ENCODE data around the gene ADAMTSL3.

- no peak for TF ChIP-seq POLR2AphosphoS5 (IDR thresholded peaks at IDR 0.05; ENCODE audit: low read depth, low read length)
- no peak for TF ChIP-seq TAF1 (IDR thresholded peaks at IDR 0.05; ENCODE audit: borderline replicate concordance, insufficient read depth, low read length)
- no peak for TF ChIP-seq FOXP2 (optimal IDR thresholded peaks at IDR 0.05; ENCODE audit: borderline replicate concordance, extremely low read depth, extremely low read length, insufficient read depth)
- TF ChIP-seq, protein P1, sequence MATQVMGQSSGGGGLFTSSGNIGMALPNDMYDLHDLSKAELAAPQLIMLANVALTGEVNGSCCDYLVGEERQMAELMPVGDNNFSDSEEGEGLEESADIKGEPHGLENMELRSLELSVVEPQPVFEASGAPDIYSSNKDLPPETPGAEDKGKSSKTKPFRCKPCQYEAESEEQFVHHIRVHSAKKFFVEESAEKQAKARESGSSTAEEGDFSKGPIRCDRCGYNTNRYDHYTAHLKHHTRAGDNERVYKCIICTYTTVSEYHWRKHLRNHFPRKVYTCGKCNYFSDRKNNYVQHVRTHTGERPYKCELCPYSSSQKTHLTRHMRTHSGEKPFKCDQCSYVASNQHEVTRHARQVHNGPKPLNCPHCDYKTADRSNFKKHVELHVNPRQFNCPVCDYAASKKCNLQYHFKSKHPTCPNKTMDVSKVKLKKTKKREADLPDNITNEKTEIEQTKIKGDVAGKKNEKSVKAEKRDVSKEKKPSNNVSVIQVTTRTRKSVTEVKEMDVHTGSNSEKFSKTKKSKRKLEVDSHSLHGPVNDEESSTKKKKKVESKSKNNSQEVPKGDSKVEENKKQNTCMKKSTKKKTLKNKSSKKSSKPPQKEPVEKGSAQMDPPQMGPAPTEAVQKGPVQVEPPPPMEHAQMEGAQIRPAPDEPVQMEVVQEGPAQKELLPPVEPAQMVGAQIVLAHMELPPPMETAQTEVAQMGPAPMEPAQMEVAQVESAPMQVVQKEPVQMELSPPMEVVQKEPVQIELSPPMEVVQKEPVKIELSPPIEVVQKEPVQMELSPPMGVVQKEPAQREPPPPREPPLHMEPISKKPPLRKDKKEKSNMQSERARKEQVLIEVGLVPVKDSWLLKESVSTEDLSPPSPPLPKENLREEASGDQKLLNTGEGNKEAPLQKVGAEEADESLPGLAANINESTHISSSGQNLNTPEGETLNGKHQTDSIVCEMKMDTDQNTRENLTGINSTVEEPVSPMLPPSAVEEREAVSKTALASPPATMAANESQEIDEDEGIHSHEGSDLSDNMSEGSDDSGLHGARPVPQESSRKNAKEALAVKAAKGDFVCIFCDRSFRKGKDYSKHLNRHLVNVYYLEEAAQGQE (IDR thresholded peaks at IDR 0.05; ENCODE audit: insufficient read depth in 1 of 2, low read depth in 2 of 2, low read length in 2 of 2) = no peak
Observed at GRCh38 chr15:83694015-83694414, 40.1 kb downstream of the ADAMTSL3 start.

Measured in PFSK-1 (cell line).